GM21786 (cell line): Measurements from ENCODE around the gene PITPNC1.
"Not testable (repeated sequence)": the region's sequence is repeated elsewhere in the genome, so short reads cannot be mapped to it uniquely, and the experiment has no call there.

Source experiments
- ATAC-seq: cut with Tn5 transposase; IDR thresholded peaks from one replicate; pipeline ENCODE4 v1.9.1; 2021; ENCODE audit not compliant: unreplicated experiment

Gene PITPNC1

DNA sequence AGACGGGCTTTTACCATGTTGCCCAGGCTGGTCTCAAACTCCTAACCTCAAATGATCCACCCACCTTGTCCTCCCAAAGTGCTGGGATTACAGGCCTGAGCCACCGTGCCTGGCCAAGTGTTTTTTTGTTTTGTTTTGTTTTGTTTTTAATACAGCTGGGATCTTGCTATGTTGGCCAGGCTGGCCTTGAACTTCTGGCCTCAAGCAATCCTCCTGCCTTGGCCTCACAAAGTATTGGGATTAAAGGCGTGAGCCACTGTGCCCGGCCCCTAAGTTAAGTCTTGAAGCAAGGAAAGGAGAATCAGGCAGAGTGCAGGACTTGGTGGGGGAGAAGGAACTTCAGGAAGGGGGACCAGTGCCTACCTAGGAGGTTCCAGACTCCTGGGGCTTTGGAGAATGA, 288.9 kb downstream of the PITPNC1 start:
- ATAC-seq: no peak

- ATAC-seq: no peak
These were observed 289.6 kb downstream of the PITPNC1 start for GRCh38 chr17:67666710-67667109.

DNA sequence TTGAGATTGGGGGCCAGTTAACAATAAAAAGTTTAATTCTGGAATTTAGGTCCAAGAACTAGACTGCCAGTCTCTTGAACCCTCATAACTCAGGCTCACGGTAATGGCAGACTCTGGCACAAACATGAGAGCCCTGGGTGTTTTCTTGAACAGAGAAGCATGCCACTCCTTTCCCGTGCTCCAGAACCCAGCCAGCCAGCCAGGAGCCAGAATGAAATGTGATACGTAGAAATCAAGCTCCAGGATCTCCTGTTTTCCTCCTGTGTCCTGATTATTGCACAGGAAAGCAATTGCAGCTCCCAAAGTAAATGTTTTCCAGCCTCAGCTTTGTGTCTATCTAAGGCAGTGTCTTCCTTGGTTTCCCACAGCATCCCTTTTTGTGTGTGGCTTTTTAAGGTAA, 294.4 kb downstream of the PITPNC1 start:
- ATAC-seq: no peak

DNA sequence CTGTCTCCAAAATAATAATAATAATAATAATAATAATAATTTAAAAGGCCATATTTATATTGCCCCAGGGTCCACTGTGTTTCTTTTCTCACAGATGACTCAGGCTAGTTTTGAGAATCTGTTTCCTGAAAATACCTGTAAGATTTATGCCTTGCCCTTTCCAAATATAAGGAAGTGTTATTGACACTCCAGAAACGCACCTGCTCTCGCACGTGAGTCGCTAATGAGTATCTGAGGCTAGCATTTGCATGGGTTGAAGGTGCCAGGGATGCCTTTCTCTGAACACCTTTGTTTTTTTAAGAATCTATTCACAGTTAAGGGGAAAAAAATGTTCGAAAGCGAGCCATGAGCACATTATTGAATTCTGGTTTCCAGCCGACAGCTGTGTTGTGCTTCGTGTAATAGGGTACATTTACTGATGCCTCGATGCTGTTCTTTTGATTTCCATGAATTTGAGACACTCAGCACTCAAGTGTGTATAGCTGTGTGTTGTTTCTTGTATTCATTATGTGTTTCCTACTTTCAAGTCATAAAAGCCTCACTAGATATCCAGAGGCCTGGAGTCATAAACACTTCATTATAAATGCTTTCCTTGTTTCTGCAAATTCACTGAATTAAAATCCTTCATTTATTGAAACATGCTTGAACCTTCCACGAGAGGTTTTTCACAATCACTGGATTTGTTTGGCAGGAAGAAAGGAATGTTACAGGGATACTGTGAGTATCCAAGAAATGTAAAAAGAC, 295.7 kb downstream of the PITPNC1 start:
- no peak for ATAC-seq

DNA sequence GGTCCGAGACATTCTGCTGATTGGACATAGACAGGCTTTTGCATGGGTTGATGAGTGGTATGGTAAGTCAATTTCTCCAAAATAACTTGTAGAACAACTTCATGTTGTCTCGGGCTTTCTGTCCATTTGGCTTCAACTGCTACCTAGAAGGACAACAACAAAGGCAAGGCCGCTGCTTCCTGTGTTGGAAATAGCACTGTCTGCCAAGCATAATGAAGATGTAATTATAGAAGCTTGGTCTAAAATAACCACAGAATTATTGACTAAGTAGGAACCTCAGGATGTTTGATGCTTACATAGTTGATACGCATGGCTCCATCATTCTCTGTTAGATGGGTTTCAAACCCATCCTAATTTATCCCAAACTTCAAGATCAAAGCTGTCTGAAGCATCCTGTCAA, 298.4 kb downstream of the PITPNC1 start:
- no peak for ATAC-seq

GRCh38 chr17:67676305-67676704, 299.2 kb downstream of the PITPNC1 start:
- ATAC-seq: no peak

GRCh38 chr17:67678414-67678813, 301.3 kb downstream of the PITPNC1 start:
- no peak for ATAC-seq

- no peak for ATAC-seq
These were observed 302.1 kb downstream of the PITPNC1 start for GRCh38 chr17:67679225-67679624.

DNA sequence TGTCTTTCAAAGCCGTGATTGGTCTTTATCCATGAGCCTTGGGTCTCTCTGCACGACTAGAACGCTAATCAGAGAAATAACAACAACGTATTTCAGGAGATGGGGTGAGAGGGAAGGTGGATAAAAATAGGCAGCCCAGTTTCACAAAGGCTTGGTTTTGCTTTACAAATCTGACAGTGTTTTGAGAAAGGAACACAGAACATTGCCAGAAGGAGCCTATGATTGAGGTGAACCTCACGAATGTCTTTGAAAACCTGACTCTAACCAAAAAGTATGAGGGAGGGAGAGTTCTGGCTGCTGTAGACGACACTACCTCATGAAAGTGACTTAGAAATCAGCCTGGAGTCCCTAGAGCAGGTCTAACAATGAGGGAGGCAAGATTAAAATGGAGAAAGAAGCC, 302.6 kb downstream of the PITPNC1 start:
- no peak for ATAC-seq

- no peak for ATAC-seq
These were observed 303.6 kb downstream of the PITPNC1 start for GRCh38 chr17:67680445-67681224.

DNA sequence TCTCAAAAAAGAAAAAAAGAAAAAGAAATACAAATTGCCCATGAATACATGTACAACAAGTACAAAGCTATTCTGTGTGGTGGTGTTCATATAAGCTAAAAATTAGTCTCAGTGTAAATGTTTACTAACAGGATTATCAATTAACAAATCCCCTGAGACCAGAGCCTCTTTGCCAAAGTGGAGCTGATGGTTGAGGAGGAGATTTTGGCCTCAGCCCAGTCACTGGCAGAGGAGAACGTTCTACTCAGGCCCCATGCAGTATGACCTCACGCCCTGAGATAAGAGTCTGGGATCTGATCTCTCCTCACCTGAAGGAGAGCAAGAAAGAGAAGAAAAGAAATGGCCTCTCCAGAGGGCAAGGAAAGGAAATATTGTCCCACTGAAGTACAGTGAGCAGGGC, 305.1 kb downstream of the PITPNC1 start:
- no peak for ATAC-seq

- ATAC-seq: no peak
These were observed 308.3 kb downstream of the PITPNC1 start for GRCh38 chr17:67685351-67685750.

- ATAC-seq: no peak
These were observed 309.2 kb downstream of the PITPNC1 start for GRCh38 chr17:67686241-67686640.

- no peak for ATAC-seq
These were observed 310.4 kb downstream of the PITPNC1 start for GRCh38 chr17:67687511-67687910.

DNA sequence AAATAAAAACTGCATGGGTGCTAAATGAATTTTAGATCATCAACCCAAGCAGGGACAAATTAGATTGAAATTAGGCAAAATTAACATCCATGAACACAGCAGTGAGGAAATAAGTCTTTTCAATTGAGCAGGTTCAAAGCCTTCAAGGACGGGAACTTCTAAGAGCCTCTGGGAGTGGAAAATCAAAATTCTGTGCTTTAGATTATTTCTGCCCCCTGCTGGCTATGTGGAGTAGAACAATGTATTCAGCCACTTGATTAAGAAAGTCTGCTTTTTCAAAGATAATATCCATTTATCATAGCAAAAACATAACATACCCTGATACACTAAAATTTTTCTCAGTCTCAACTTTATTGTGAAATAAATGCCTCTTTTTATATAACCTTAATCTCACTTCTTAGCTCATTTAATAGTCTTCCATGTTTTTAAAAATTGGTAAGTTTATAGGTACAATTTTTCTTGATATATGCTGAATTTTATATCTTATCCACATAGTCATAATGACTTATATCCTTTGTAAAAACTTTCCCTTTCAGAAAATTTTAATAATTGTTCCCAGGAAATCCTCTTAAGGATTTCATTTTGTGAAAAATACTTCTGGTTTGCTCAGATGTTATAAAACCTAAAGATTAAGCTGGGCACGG, 312.6 kb downstream of the PITPNC1 start:
- no peak for ATAC-seq

DNA sequence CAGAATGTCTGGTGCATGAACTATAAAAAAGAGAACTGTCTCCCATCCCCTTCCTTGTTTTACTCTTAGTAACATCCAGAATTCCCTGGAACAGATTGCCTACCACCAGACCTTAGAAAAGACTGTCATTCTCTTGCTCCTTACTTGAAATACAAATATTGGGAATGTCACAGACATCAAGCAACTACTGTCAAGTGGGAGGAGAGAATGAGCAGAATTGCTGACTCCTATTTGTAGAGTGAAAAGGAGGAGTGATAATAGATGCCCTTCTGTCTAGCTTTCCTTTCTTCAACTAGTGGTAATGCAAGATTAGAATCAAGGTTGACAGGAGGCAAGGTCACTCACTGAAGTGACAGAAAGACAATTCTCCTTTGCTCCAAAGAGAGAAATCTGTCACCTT, 316.7 kb downstream of the PITPNC1 start:
- ATAC-seq: no peak

DNA sequence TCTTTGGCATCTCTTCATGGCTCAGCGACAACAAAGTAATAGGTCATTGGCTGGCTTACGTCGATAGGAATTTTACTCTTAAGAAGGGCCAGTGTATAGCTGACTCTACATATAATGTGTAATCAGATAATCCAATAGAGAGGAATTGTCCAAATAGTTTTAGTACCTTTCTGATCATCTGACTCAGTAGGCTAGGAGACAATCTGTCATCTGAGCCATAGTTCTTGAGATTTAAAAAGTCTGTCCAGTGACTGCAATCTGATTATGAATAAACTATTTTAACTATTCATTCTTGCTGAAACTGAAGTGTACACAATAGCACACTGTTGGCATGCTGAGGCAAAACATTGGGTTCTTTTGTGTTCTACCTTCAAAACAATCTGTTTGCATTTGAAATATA, 319.3 kb downstream of the PITPNC1 start:
- no peak for ATAC-seq

DNA sequence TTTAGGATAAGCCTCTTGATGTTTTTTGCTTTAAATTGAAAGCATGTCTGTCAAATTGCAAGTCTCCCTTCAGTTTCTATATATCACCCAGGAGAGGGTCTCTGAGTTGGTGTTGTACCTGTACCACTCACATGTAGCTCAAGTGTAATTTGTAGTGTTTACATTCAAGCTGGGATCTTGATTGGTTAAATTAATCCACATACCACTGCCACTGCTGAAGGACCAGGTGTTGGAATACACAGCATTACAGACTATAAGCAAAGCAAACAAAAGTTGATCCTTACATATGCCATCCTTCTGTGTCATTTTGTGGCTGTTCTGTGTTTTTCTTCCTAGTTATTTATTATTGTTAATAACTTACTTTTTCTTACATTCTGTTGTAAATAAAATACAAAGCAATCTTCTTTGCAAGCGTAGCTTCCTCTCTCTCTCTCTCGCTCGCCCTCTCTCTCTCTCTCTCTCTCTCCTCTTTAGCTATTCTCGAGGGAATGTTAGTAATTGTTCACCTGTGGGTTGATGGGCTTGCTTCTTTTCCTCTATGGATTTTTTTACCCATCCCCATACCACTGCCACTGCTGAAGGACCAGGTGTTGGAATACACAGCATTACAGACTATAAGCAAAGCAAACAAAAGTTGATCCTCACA, 319.9 kb downstream of the PITPNC1 start:
- no peak for ATAC-seq

DNA sequence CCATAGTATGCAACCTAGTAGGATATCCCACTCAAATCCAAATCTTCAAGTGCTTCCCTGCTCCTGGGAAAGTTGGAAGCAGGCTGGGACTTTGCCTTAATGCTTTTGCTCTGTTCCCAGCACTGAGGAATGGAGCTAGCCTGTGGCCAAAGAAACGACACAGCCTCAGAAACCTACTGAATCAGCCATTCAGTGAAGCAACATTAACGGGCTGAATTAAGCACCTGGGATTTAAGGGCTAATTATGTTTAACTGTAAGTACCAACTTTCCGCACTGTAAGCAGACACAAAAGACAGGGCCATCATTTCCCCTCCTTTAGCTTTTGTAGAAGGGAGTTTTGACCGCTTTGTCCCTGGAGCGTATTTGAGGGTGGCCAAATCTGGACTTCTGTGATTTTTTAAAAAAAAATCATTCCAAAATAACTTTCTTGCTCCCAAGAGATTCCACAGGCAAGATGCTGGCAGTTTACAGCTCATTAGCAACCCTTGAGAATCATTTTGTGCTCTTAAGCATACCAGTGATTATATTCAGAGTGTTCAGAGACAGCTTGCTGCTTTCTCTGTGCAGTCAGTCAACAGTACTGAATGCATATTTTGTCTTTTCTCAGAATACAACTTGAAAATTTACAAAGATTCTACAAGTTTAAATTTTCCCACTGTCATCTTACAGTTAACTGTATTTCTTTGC, 323.1 kb downstream of the PITPNC1 start:
- no peak for ATAC-seq

DNA sequence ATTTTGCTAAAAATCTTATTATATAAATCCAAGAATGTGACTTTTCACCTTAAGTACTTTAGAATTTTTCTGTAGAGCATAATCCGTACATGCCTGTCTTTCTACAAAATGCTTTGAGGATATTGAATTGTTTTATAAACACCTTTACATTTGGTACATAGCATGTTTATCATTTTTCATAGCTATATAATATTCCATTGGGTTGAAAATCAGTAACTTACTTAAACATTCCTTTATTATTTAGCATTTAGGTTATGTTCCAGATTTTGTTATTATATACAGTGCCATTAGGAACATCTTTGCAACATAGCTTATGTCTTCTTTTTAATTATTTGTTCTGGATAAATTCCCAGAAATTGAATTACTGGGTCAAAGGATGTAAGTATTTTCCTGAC, 323.6 kb downstream of the PITPNC1 start:
- no peak for ATAC-seq

DNA sequence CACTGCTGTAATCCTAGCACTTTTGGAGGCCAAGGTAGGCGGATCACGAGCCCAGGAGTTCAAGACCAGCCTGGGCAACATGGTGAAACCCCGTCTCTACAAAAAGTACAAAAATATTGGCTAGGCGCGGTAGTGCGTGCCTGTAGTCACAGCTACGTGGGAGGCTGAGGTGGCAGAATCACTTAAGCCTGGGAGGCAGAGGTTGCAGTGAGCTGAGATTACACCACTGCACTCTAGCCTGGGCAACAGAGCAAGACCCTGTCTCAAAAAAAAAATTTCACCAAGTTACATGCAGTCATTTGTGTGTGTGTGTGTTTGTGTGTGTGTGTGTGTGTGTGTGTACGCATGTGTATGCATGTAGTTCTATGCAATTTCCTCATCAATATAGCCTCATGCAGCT, 325.8 kb downstream of the PITPNC1 start:
- ATAC-seq: not testable (repeated sequence)
